ENCODE results near the gene INO80.
A peak's percentile ranks its signal among the peaks of the same experiment; 100 is the strongest.
"Not testable (repeated sequence)": the region's sequence is repeated elsewhere in the genome, so short reads cannot be mapped to it uniquely, and the experiment has no call there.

Gene INO80

DNA sequence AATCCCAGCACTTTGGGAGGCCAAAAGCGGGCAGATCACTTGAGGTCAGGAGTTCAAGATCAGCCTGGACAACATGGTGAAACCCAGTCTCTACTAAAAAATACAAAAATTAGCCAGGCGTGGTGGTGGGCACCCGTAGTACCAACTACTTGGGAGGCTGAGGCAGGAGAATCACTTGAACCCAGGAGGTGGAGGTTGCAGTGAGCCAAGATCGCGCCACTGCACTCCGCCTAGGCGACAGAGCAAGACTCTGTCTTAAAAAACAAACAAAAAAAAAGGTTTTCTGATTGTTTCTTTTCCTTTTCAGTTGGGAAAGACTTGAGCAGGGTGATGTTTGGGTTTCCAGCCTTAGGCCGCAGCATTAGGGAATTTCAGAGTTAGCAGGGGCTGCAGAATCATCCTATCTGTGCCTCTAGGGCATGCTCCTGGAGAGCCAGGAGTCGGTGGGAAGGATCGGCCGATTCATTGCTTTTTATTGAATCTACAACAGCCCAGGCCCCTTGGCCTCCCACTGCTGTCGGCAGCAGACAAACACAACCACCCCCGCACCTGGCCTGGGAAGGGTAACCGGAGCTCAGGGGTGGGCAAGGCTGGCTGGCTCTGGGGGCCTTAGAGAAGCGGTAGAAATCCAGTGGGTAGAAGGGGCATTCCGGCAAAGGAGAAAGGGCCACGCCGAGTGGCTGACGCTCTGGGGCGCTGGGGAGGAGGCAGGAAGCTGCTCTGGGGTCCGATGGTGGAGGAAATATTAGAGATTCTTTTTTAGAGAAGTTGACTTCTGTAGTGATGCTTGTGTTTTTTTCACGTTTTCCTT lies 156.5 kb downstream of the INO80 start:
- DNase-seq, result no peak

DNA sequence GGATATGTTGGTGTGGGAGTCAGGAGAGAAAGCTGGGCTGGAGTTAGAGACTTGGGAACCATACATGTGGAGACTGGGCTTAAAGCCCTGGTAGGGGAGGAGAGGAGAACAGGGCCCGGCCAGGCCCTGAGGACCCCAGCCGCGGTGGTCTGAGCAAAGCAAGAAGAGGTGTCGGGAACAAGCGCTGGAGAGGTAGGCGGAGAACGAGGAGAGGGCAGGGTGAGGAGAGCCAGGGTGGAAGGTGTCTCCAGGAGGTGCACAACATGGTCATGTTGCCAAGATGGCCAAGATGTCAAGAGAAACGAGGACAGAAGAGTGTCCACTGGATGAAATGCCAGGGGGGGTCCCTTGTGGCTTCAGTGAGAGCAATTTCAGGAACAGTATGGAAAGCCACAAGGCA lies 157.4 kb downstream of the INO80 start:
- DNase-seq, result no peak

DNA sequence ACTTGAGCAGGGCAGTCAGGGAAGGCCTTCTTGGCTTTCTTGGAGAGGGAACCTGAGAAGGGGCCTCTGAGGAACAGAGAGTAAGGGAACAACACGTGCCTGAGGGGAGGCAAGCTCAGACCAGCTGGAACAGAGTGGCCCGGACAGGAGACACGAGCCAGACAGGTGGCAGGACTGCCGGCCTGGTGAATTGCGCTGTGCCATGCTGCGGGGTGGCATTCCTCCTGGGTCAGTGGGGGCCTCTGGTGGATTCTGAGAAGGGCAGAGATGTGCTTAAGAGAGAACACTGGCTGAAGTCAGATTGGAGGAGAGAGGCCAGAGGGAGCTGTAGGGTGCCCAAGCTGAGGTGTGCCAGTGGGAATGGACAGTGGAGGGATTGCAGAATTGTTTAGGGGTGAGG lies 157.9 kb downstream of the INO80 start:
- DNase-seq, result no peak

DNA sequence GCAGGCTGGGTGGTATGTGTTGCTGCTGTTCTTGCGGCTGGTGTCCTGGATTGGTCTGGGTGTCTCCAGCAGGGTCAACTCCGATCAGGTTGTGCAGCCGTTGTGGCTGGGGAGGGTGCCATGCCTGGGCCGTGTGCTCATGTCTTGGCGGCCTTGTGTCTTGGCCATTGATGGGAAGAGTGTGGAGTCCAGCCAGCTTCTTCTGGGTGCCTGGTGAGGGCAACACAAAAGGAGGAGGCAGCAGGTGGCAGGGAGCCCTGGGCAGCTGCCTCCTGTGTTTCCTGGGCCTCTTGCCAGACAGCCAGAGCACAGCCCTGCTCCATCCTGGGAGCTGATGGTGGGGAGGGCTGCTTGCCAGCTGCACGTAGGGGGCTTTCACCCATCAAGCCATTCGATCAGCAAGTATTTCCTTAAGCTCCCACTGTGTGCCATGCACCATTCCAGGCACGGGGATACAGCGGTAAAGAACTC lies 158.5 kb downstream of the INO80 start:
- no peak for DNase-seq

DNA sequence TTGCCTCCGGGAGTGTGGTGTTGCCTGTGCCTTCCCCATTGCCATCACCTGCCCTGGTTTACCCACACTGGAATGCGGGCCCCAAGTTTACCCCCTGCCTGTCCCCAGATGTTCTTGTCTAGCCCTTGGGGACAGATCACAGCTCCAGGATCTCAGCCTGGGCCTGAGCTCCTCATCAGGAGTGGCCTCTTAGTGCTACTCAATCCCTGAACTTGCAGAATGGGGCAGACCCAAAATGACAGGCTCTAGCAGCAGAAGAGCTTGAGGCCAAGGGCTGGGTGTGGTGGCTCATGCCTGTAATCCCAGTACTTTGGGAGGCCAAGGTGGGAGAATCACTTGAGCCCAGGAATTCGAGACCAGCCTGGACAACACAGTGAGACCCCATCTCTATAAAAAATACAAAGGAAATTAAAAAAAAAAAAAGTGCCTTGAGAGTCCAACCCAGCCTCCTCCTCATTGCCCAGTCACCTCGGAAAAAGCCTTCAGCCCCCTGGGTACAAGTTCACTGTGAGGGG lies 159.0 kb downstream of the INO80 start:
- no peak for DNase-seq

DNA sequence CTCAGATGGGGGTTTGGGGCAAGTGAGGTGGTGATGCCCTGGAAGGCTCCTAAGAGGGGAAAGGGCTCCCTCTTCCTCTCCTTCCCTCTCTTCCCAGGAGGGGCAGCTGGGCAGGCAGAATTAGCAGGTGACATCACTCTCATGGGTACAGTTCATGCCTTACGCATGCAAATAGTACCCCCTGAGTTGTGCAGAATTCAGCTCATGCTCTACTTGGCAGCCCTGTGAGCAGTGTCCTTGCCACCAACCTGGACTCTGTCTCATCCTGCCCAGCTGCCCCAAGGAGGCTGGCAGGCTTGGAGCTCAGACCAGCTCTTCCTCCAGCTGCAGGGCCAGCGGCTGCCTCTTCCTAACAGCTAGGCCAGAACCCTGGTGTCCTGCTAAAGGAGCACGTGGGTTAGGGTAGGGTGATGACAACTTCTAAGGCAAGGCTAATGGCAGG lies 159.5 kb downstream of the INO80 start:
- DNase-seq, result no peak

DNA sequence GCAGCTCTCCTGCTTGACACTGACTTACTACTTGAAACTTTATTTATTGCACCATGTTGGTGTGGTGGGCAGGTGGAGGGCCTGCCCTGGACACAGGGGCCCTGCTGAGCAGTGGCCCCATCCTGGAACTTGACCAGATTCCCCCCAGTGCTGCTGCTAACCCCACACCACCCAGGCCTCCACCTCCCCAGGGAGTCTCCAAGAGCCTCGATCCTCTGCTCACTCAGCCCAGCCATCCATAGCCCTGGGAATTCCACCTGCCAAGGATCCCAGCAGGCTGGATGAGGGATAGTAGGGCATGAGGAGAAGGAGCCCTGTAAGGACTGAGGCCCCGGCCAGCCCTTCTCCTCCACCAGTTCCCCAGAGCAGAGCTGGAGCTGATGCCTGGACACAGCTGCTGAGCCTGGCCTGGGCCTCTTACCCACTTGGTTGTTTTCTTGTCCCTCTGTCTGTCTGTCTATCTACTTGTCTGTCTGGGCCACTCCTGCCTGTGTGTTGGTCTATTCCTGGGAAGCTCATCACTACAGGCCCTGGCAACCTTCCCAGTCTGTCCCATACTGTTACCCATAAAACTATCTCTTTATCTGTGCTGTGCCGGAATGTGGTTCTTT lies 160.0 kb downstream of the INO80 start:
- DNase-seq, result no peak

DNA sequence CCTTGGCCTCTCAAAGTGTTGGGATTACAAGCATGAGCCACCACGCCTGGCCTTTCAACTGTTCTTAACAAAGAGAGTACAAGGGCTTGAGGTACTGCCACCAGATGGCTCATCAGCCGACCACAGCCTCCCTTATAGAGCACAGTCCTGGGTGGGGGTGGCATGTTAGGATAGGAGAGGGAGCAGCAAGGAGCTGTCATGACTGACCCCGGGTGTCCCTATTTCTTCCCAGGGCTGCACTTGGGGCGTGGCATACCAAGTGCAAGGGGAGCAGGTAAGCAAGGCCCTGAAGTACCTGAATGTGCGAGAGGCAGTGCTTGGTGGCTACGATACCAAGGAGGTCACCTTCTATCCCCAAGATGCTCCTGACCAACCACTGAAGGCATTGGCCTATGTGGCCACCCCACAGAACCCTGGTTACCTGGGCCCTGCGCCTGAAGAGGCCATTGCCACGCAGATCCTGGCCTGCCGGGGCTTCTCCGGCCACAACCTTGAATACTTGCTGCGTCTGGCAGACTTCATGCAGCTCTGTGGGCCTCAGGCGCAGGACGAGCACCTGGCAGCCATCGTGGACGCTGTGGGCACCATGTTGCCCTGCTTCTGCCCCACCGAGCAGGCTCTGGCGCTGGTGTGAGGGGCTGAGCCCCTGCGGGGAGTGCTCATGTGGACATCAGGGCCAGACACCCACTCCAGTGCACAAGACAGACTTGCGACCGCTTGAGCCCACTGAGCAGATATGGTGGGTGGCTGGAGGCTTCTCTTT lies 160.8 kb downstream of the INO80 start:
- DNase-seq, result no peak

DNA sequence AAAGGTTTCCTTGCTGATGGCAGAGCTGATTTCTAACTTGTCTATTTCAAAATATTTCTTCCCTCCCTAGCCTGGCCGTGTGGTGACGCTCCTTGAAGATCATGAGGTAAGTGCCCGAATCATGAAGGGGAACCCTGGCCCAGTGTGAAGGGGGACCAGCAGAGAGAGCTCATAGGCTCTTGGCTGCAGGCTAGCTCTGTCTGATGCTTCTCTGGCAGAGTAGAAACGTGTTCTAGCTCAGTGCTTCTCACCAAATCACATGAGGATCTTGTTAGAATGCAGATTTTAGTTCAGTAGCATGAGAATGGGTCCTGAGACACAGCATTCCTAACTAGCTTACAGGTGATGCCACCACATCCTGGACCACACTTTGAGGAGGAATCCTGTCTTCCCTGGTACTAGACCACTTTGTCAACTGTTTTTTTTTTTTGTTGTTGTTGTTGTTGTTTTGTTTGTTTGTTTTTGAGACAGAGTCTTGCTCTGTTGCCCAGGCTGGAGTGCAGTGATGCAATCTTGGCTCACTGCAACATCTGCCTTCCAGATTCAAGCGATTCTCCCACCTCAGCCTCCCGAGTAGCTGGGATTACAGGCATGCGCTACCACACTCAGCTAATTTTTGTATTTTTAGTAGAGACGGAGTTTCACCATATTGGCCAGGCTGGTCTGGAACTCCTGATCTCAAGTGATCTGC lies 161.8 kb downstream of the INO80 start:
- DNase-seq, result not testable (repeated sequence)

DNA sequence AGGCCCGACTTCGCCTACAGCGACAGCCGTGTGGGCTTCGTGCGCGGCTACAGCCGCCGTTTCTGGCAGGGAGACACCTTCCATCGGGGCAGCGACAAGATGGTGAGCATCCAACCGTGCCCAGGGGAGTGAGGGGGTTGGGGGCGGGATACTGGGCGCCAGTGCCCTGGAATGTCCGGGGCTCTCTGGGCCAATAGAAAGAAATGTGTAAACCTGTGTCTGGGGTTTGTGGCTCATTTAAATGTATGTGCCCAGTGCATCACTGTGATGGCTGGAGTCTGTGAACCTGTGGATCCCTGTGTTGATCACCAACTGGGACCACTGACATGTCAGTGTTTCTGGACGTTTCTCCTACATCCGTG lies 162.4 kb downstream of the INO80 start:
- DNase-seq, result no peak

DNA sequence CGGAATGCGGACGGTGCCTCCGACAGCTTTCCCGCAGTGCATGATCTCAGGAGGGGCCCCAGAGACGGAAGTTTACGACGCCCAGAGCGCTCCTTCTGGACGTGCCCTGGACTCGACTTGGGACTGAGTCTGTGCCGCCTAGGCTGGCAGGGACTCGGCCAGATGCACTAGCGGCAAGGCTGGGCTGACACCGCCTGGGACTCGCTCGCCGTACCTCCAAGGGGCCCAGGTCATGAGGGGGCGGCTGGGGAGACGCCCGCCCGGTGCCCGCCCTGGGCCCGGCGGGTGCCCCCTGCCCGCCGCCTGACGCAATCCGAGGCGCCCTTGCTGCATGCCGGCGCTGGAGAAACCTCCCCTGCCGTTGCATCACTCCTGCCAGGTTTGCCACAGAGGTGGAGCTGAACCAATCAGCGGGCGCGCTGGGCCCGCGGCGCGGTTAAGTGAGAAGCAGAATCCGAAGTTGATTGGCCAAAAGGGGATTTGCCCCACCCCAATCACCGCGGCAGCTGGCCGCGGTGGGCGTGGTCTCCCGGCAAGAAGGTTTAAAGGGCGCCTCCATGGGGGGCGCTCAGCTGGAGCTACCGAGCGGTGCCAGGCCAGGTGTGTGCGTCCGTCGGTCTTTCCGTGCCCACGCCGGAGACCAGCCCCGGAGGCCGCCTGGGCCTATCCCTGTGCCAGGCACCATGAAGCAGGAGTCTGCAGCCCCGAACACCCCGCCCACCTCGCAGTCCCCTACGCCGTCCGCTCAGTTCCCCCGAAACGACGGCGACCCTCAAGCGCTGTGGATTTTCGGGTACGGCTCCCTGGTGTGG lies 163.0 kb downstream of the INO80 start, which contains the start of gene CHAC1:
Gene CHAC1 (plus strand): TSS at position 571 of the 812 bp plus-strand sequence. CDS start 113 bp downstream, at position 684.
- peak; percentile 98 for DNase-seq

DNA sequence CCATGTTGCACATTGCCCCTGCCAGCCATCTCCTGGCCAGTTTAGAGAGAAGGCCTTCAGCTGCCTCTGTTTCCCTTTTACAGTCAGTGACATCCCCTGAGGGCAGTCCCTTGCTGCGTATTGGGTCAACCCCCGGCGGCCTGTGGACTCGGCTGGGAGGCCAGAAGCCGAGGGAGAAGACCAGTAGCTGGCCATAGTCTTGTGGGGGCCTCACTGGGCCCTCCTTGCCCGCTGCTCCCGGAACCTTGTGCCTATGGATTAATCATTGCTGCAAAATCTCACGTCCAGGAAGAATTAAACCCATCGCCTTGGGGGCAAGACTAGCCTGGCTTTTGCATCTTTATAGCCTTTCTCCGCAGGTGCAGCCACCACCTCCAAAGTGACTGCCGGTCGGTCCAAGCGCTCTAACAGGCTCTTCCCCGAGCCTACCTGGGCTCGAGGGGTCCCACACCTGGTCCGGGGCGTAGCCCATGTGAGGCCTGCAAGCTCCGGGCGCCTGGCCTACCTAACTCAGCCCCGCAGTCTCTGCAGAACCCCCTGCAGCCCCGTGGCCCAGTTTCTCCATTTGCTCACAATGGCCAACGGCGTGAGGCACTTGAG lies 163.7 kb downstream of the INO80 start:
- no peak for DNase-seq

DNA sequence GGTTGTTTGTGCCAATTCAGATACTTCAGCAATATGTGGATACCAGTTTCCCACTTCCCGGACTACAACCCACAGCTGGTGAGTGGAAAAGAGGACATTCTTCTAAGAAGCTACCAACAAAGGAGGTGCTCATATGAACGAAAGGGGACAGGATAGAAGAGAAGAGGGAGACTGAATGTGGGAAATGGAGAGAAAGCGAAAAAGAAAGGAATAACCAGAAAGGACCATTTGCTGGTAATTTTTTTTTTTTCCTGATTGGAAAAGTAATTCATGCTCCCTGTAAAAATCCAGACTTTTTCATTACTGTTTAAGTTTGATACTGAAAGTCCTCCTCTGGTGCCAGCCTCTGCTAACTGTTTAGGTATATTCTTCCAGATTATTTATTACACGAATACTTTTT lies 164.3 kb downstream of the INO80 start:
- DNase-seq, result no peak

DNA sequence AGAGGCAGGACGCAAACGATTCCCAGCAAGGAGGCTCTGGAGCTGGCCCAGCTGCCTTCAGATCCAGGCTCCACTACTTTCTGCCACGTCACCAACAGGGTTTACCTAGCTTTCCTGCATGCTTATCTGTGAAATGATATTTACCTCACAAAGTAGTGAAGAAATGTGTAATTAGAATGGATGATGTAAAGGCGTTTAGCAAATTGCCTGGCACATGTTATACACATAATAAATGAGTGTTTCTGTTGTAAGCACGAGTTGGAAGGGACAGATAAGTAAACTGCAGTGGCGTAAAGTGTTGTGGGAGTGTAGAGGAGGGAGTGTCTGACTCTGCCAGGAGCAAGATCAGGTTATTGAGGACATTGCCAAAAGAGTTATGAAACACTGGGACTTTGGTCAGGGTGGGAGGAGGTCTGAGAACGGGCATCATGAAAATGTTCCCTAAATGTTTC lies 166.3 kb downstream of the INO80 start:
- DNase-seq, result no peak

DNA sequence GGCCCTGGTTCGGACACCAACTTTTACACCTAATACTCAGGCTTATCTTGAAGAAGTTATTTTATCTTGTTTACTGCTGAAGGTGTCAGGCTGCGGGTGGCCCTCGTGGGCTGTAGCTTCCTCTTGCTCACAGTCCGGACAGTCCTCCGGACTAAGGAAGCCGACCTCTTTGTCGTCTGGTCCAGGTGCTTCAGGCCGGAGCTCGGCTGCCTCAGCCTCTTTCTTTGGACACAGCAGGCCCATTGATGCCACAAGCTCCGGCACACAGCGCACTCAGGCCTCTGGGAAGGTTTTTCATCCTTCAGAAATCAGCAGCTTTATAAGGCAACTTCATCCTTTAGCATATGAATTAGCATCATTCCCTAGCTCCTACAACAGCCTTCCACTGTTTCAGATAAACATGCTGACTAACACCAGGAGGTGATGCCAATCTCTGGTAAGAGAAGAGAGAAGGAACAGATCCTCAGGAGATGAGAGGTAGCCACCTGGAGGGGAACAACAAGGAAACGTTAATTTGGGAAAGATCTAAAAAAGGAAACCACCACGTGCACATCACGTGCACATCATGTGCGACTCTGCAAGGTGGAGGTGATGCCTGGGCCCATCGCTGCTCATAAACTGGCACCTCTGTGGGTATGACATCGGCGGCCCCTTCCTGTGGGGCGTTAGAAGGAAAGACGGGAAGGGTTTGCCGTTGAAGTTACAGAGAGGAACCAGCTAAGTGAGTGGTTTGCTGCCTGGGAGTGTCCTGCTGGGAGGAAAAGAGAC lies 167.2 kb downstream of the INO80 start:
- no peak for DNase-seq

DNA sequence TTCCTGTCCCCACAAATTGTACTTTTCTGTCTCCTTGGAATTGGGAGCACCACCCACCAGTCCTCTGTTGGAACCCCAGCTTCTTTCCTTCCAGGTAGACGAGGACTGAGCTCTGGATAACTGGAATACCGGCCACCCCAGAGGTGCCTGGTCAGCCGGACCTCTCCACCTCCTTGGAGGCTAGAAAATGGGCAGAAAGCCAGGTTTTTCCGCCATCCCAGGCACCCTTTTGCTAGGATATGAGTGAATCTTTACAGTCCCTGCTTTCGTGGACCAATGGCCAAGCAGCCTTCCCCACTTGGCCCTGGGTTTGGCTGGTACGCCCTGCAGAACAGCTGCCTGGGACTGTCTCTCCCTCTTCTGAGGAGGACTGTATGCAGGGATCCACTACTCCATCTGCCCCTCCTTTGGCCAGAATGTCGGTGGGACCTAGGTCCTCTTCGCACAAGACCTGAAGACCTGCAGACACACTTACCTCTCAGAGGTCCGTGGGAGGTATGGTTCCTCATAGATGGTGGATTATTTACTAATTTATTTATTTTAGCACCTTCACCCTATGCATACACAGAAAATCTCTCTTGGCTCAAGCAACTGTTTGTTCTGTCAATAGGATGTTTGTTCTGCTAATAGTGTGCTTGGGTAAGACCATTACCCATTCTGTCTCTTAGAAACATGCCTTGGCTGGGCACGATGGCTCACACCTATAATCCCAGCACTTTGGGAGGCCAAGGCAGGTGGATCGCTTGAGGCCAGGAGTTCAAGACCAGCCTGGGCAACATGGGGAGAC lies 171.4 kb downstream of the INO80 start:
- DNase-seq, result no peak

DNA sequence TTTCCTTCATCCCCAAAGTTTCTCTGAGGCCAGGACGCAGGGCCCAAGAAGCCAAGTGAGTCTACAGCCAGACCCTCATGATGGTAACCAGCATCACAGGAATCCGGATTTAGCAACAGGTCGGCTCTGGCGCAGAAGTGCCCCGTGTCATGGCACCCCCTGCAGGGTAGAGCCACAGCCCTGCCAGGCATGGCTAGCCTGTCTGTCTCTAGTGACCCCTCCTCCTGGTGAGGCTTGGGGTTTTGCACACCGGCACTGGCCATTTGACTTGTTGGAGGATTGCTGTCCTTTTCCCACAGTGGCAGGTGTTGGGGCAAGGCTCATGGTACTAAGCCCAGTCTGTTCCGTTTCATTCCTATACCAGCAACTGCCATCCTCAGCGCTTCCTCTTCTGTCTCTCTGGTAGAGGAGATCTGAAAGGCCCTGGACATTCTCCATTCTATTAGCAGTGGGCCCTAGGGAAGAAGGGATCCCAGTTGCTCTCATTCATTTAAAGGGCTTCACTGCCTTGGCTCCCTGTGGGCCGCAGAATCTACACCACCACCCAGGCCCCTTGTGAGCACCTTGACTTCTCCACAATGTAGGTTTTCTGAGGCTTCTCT lies 172.2 kb downstream of the INO80 start:
- no peak for DNase-seq

DNA sequence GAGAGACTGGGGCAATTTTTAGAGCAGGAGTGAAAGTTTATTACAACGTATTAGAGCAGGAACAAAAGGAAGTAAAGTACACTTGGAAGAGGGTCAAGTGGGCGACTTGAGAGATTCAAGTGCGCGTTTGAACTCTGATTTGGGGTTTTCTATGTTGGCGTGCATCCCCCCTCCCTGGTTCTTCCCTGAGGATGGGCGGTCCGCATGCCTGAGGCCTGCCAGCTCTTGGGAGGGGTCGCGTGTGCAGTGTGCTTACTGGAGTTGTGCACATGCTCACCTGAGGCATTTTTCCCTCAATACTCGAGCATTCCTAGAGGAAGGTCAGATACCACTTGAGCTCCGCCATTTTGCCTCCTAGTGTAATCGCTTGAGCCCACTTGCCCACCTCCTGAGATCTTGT lies 173.2 kb downstream of the INO80 start:
- no peak for DNase-seq

DNA sequence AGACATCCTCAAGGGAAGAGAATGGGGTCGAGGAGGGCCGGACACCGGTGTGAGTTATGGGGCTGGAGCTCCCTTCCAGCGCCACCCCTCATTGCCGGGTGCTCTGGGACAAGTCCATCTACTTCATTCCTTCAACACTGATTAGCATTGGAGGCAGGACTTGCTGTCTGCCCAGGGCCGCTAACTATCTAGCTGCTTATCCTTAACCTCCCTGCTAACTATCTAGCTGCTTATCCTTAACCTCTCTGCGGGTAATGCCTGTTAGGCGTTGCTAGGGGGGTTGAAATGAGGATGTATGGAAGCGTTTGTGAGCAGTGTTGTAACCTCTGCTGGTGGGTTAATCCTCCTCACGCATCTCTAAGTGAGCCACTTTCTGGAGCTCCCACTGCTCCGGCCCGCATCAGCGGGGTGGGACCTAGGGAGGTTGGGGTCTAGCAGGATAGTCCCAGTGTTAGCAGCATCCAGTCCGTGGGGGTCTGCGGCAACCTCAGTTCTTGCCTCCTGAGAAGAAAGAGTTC lies 173.7 kb downstream of the INO80 start:
- peak; percentile 46 for DNase-seq
